Measurements from ENCODE around the gene UNC93A.
"Not testable (repeated sequence)": the region's sequence is repeated elsewhere in the genome, so short reads cannot be mapped to it uniquely, and the experiment has no call there.

UNC93A gene

GRCh38 chr6:167317172-167317571 lies 26.1 kb downstream of the UNC93A start:
- no peak for DNase-seq

GRCh38 chr6:167318354-167318753 lies 27.2 kb downstream of the UNC93A start:
- DNase-seq = not testable (repeated sequence)

- DNase-seq = not testable (repeated sequence)
Measured at GRCh38 chr6:167318856-167319255, 27.7 kb downstream of the UNC93A start.

GRCh38 chr6:167319856-167320753 lies 29.0 kb downstream of the UNC93A start:
- DNase-seq = not testable (repeated sequence)

GRCh38 chr6:167320754-167321056 lies 29.6 kb downstream of the UNC93A start:
- DNase-seq = not testable (repeated sequence)

GRCh38 chr6:167321185-167321584 lies 30.1 kb downstream of the UNC93A start:
- DNase-seq = not testable (repeated sequence)

GRCh38 chr6:167323111-167323510 lies 32.0 kb downstream of the UNC93A start:
- no peak for DNase-seq

GRCh38 chr6:167324111-167324510 lies 33.0 kb downstream of the UNC93A start:
- no peak for DNase-seq

- DNase-seq = no peak
Measured at GRCh38 chr6:167325766-167326165, 34.7 kb downstream of the UNC93A start.

GRCh38 chr6:167327391-167327790 lies 36.3 kb downstream of the UNC93A start:
- no peak for DNase-seq

- DNase-seq = no peak
Measured at GRCh38 chr6:167328086-167328485, 37.0 kb downstream of the UNC93A start.

- DNase-seq = no peak
Measured at GRCh38 chr6:167329014-167329413, 37.9 kb downstream of the UNC93A start.

- no peak for DNase-seq
Measured at GRCh38 chr6:167330750-167331149, 39.6 kb downstream of the UNC93A start.

GRCh38 chr6:167331565-167331964 lies 40.5 kb downstream of the UNC93A start:
- no peak for DNase-seq

GRCh38 chr6:167336844-167337630 lies 45.9 kb downstream of the UNC93A start:
- no peak for DNase-seq

GRCh38 chr6:167337675-167338449 lies 46.7 kb downstream of the UNC93A start:
- DNase-seq = no peak

GRCh38 chr6:167338541-167339117 lies 47.5 kb downstream of the UNC93A start:
- no peak for DNase-seq

- no peak for DNase-seq
Measured at GRCh38 chr6:167341038-167341583, 50.0 kb downstream of the UNC93A start.

GRCh38 chr6:167341665-167342655 lies 50.8 kb downstream of the UNC93A start:
- DNase-seq = no peak

GRCh38 chr6:167342879-167343610 lies 51.9 kb downstream of the UNC93A start:
- DNase-seq = no peak

- no peak for DNase-seq
Measured at GRCh38 chr6:167345348-167345747, 54.2 kb downstream of the UNC93A start.

Data from CD4-positive, alpha-beta T cell treated with Interleukin-4 for 1 hour (primary cell).